Endothelial cell of umbilical vein (primary cell): Measurements from ENCODE around the gene GCLC.

Source experiments
- EZH2 ChIP-seq: IDR thresholded peaks from 2 replicates; pipeline ENCODE4 v1.6.1; 2012; ENCODE audit warnings: borderline replicate concordance, low read depth, mild to moderate bottlenecking, moderate library complexity, low read length, inconsistent platforms; ENCODE audit not compliant: severe bottlenecking
- GATA2 ChIP-seq: IDR thresholded peaks from 2 replicates; pipeline ENCODE4 v1.7.0; 2011; ENCODE audit warnings: low read depth, mild to moderate bottlenecking, moderate library complexity, mixed read lengths, low read length; ENCODE audit not compliant: insufficient read length, insufficient read depth
- MAX ChIP-seq: IDR thresholded peaks from 2 replicates; pipeline ENCODE4 v1.6.1; 2011; ENCODE audit not compliant: insufficient read depth, insufficient read length
- POLR2A ChIP-seq: IDR thresholded peaks from 2 replicates; pipeline ENCODE4 v1.6.1; 2012; ENCODE audit warnings: low read depth, mild to moderate bottlenecking, control low read depth, low read length
- POLR2AphosphoS5 ChIP-seq: IDR thresholded peaks from 2 replicates; pipeline ENCODE4 v1.6.1; 2012; ENCODE audit warnings: low read depth, mild to moderate bottlenecking, control low read depth, low read length, moderate library complexity; ENCODE audit not compliant: insufficient read depth

DNA sequence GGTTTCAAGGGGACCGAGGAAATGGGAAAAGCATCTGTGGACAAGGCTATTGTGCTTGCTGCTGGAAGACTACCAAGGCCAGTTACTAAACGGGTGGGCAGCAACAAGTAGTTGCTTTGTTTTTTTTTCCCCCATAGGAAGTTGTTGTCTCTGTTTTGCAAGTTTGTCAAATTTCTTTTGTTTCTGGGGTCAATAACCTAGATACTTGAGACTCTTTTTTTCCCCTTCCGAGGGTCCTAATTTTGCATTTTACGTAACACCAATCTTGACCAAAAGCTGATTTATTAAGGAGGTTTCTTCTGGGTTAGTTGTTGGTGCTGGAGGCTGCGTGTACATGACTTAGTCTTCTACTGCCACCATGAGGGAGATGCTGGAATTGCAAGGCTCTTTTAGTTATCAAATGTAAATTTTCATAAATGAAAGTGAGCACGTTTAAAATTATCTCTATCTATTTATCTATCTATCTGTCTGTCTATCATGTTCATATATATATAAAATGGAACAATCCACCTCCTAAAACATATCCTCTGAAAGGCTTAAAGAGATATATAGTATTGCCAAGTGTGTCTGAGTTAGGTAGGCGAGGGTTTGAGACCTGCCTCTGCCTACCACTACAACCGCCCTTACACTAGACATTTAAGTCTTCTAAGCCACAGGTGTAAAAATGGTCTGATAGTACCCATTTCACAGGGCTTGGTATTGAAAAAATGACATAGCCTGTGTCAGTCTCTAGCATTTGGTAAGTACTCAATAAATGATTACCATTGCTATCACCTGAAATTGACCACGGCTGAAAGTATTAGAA, 60.2 kb downstream of the GCLC start:
- TF ChIP-seq POLR2AphosphoS5 (no peak), EZH2 (no peak), POLR2A (no peak), GATA2 (no peak), MAX (no peak)
